GM15510 (cell line): ENCODE measurements around the gene VCAM1.

Experiments
- POLR2A ChIP-seq: IDR thresholded peaks from 3 replicates; pipeline ENCODE4 v1.6.1; 2011; ENCODE audit warnings: borderline replicate concordance; ENCODE audit not compliant: insufficient read length; ENCODE audit errors: extremely low read depth

The VCAM1 gene

GRCh38 chr1:100760511-100760910 is 41.0 kb downstream of the VCAM1 start:
- TF ChIP-seq POLR2A, result no peak

DNA sequence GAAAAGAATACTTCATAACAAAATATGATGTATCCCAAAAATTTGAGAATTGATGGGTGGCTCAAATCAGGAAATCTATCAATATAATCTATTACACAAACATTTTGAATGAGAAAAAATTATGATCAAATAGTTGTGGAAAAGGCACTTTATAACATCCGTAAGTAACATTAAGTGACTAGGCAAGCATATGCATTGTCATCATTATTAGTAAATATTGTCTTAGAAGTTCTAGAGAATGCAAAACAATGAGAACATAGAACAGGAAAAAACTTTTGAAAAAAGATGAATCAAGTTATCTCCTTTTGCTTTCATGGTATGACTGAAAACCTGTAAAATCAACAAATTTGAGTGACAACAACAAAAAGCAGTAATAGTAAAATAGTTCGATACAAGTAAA is 42.9 kb downstream of the VCAM1 start:
- TF ChIP-seq POLR2A, result no peak

GRCh38 chr1:100767176-100767890 is 47.8 kb downstream of the VCAM1 start:
- TF ChIP-seq POLR2A, result no peak

DNA sequence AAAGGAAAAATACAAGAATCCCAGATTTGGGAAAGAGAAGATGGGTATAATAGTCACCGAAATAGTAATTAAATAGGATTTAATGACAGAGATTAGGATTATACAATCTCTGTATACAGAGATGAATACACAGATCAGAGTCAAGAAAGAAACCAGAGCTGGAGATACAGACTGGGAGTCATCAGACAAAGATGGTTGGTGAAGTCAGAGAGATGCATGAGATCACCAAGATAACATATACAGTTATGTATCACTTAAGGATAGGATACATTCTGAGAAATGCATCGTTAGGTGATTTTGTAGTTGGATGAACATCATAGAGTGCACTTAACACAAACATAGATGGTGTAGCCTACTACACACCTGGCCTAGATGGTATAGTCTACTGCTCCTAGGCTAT is 49.8 kb downstream of the VCAM1 start:
- no peak for TF ChIP-seq POLR2A

- TF ChIP-seq POLR2A, result no peak
These were observed 50.5 kb downstream of the VCAM1 start for GRCh38 chr1:100769906-100770646.

GRCh38 chr1:100773444-100773843 is 53.9 kb downstream of the VCAM1 start:
- TF ChIP-seq POLR2A, result no peak

DNA sequence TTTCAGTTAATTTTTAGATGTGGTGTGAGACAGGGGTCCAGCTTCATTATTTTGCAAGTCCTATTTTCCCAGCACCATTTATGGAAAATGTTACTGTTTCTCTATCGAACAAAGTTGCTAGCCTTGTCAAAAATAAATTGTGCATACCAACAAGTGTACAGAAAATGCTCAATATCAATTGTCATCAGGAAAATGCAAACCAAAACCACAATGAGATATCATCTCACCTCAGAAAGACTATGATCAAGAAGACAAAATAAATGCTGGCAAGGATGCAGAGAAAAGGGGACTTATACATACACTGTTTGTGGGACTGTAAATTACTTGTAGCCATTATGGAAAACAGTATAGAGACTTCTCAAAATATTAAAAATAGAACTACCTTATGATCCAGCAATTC is 54.8 kb downstream of the VCAM1 start:
- no peak for TF ChIP-seq POLR2A

DNA sequence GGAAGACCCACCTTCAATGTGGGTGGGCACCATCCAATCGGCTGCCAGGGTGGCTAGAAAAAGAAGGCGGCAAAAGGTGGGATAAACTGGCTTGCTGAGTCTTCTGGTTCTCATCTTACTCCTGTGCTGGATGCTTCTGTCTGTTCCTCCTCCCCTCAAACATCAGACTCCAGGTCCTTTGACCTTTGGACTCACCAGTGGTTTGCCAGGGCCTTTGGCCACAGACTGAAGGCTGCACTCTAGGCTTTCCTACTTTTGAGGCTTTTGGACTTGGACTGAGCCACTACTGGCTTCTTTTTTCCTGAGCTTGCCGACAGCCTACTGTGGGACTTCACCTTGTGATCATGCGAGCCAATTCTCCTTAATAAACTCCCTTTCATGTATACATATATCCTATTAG is 55.9 kb downstream of the VCAM1 start:
- no peak for TF ChIP-seq POLR2A

GRCh38 chr1:100778748-100779147 is 59.2 kb downstream of the VCAM1 start:
- no peak for TF ChIP-seq POLR2A

GRCh38 chr1:100780814-100781213 is 61.3 kb downstream of the VCAM1 start:
- no peak for TF ChIP-seq POLR2A

DNA sequence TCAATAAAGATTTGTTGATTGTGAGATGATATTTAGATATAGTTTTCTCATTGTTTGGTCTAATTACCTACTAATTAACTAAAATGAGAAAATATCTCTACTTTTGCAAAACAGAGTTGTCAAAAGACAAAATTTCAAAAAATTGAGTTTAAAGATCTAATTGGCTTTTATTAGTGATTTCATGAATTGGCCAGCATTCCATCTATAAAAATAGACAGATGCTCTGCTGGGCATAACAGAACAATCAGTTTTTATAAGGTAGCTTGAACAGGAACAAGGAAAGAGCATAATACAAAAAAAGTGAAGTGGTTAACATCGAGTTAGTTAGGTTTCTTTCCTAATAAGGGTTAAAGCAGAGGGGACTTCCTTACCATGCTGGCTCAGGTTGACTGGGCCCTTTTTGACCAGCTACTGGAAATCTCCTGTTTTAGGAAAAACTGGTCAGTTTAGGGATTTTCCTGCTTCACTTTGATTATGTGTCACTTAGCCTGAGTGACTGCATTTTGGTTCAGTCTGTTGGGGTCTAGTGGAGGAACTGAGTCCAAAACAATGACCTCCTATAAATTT is 63.0 kb downstream of the VCAM1 start:
- no peak for TF ChIP-seq POLR2A

GRCh38 chr1:100785470-100786052 is 66.0 kb downstream of the VCAM1 start:
- TF ChIP-seq POLR2A, result no peak

GRCh38 chr1:100786870-100787269 is 67.3 kb downstream of the VCAM1 start:
- TF ChIP-seq POLR2A, result no peak
